Measurements from ENCODE around the gene MIER2.

MIER2 gene

DNA sequence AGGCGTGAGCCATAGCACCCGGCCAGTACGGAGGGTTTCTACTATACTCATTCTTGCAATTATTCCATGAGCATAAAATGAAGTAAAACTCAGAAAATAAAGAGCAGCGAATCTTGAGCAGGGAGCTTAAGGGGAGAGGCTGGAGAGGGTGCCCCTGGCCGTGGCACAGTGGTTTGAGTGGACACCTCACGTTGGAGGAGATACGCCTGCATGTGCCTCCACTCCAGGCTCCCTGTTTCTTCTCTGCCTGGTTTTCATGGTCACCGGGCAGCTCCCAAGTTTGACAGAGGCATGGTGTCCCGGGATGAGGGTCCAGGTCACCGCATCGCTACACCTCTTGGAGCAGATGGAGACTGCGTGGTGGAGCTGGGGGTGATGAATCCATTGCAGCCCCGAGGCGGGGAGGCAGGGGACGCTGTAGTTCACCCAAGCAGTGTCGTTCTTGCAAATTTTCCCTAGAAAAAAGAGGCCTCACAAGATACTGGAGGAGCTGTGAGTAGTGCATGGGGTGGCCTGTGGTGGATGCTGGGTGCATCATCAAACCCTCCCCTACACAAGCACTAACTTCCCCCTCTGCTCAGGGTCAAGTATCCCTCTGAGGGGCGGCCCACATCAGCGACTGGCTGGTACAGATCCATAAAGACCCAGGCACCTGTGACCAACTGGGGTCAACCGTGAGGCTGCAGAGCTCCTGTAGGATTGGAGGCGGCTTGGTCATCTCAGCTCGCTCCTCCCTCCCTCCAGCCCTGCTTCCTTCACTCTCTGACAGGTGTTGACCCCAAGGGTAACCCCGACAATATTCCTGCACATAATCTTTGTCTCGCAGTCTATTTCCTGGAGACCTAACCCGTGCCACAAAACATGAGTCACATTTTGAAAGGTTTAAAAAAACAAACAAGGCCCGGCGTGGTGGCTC is 3.6 kb upstream of the MIER2 start:
- Histone ChIP-seq H3K27ac (replicated peaks) (no peak overlapping the region), H3K27me3 (ENCODE audit: insufficient read depth, poor library complexity, severe bottlenecking) (peaks cover 7% of the 10 kb centered on the region), H3K4me3 (replicated peaks; ENCODE audit: insufficient read depth, low read length) (no peak overlapping the region)
- TF ChIP-seq, protein P1, sequence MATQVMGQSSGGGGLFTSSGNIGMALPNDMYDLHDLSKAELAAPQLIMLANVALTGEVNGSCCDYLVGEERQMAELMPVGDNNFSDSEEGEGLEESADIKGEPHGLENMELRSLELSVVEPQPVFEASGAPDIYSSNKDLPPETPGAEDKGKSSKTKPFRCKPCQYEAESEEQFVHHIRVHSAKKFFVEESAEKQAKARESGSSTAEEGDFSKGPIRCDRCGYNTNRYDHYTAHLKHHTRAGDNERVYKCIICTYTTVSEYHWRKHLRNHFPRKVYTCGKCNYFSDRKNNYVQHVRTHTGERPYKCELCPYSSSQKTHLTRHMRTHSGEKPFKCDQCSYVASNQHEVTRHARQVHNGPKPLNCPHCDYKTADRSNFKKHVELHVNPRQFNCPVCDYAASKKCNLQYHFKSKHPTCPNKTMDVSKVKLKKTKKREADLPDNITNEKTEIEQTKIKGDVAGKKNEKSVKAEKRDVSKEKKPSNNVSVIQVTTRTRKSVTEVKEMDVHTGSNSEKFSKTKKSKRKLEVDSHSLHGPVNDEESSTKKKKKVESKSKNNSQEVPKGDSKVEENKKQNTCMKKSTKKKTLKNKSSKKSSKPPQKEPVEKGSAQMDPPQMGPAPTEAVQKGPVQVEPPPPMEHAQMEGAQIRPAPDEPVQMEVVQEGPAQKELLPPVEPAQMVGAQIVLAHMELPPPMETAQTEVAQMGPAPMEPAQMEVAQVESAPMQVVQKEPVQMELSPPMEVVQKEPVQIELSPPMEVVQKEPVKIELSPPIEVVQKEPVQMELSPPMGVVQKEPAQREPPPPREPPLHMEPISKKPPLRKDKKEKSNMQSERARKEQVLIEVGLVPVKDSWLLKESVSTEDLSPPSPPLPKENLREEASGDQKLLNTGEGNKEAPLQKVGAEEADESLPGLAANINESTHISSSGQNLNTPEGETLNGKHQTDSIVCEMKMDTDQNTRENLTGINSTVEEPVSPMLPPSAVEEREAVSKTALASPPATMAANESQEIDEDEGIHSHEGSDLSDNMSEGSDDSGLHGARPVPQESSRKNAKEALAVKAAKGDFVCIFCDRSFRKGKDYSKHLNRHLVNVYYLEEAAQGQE (IDR thresholded peaks at IDR 0.05; ENCODE audit: insufficient replicate concordance, low read depth): no peak
- TF ChIP-seq SPI1 (IDR thresholded peaks at IDR 0.05; ENCODE audit: borderline replicate concordance, low read depth) (no peak), POLR2AphosphoS5 (IDR thresholded peaks at IDR 0.05; ENCODE audit: low read depth) (no peak), GABPA (IDR thresholded peaks at IDR 0.05; ENCODE audit: low read depth) (no peak)
- TF ChIP-seq, protein P2, sequence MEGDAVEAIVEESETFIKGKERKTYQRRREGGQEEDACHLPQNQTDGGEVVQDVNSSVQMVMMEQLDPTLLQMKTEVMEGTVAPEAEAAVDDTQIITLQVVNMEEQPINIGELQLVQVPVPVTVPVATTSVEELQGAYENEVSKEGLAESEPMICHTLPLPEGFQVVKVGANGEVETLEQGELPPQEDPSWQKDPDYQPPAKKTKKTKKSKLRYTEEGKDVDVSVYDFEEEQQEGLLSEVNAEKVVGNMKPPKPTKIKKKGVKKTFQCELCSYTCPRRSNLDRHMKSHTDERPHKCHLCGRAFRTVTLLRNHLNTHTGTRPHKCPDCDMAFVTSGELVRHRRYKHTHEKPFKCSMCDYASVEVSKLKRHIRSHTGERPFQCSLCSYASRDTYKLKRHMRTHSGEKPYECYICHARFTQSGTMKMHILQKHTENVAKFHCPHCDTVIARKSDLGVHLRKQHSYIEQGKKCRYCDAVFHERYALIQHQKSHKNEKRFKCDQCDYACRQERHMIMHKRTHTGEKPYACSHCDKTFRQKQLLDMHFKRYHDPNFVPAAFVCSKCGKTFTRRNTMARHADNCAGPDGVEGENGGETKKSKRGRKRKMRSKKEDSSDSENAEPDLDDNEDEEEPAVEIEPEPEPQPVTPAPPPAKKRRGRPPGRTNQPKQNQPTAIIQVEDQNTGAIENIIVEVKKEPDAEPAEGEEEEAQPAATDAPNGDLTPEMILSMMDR (IDR thresholded peaks at IDR 0.05; ENCODE audit: insufficient read depth, low read length): no peak
- DNase-seq (ENCODE audit: low read depth in 1 of 2, low spot score in 1 of 2): no peak

DNA sequence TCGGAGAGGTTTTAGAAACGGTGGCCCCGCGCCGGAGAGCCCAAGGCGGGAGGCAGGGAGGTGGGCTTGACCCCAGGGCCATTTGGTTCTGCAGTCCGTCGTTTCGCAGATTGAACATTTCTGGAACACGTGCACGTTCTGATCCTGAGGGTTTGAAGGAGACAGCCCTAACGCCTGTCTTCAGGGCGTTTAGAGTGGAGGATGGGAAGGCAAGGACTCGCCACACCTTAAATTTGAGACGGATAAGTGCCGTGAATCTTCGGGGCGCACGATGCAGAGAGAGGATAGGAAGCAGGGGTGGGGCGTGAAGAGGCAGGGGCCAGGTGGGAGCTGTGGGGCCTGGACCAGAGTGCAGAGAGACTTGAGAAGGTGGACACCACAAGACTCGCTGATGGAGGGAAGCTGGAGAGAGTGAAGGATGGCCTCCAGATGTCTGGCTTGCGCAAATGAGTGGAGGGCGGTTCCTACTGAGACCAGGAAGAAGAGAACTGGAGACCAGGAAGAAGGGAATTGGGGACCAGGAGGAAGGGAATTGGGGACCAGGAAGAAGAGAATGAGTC is 804 bp upstream of the MIER2 start:
- Histone ChIP-seq H3K27me3 (ENCODE audit: insufficient read depth, poor library complexity, severe bottlenecking) (peaks cover 10% of the 10 kb centered on the region), H3K27ac (replicated peaks) (no peak overlapping the region), H3K4me3 (replicated peaks; ENCODE audit: insufficient read depth, low read length) (no peak overlapping the region)
- TF ChIP-seq, protein P1 (IDR thresholded peaks at IDR 0.05; ENCODE audit: insufficient replicate concordance, low read depth): no peak
- TF ChIP-seq, protein P2 (IDR thresholded peaks at IDR 0.05; ENCODE audit: insufficient read depth, low read length): no peak
- TF ChIP-seq POLR2AphosphoS5 (IDR thresholded peaks at IDR 0.05; ENCODE audit: low read depth) (no peak), GABPA (IDR thresholded peaks at IDR 0.05; ENCODE audit: low read depth) (no peak), SPI1 (IDR thresholded peaks at IDR 0.05; ENCODE audit: borderline replicate concordance, low read depth) (no peak)
- no peak for DNase-seq (ENCODE audit: low read depth in 1 of 2, low spot score in 1 of 2)

DNA sequence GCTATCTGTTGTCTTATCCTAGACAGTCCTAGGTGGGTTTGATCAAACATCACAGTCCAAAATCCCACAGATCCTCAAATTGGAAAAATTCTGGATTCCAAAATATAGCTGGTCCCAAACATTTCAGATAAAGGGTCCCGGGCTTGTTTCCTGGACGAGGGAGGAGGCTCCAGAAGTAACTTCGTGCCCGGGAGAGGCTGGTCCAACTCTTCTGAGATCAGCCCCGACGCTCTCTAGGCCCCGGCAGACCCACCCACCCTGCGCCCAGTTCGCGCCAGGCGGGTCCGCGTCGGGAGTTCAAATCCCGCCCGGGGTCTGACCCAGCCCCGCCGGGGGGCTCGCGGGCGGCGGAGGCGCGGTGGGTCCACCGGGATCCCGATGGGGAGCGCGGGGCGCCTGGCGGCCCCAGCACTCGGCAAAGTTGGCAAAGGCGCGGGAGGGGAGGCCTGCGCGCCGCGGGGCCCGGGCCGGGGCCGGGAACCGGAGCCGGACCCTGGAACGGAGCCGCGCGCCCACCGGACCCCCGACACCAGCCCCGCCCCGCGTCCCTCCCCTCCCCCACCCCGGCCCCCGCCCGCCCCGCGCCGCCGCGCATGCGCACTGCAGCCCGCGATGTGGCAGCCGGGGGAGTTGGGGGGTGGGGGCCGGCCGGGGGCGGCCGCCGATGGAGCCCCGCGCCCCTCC is 513 bp downstream of the MIER2 start:
- DNase-seq (ENCODE audit: low read depth in 1 of 2, low spot score in 1 of 2): no peak
- Histone ChIP-seq H3K27me3 (ENCODE audit: insufficient read depth, poor library complexity, severe bottlenecking) (peaks cover 10% of the 10 kb centered on the region), H3K4me3 (replicated peaks; ENCODE audit: insufficient read depth, low read length) (no peak overlapping the region), H3K27ac (replicated peaks) (no peak overlapping the region)
- TF ChIP-seq, protein P1 (IDR thresholded peaks at IDR 0.05; ENCODE audit: insufficient replicate concordance, low read depth): no peak
